KOPT-K1 (cell line): ENCODE data around the gene PLEKHN1.

Experiments
- H3K27ac ChIP-seq: fragments of 200-600 bp; sonication (generic); 2 replicates; pipeline ENCODE4 v1.5.1; 2016; ENCODE audit warnings: antibody characterized with exemption, mild to moderate bottlenecking, low read depth, low read length; ENCODE audit not compliant: poor library complexity, severe bottlenecking
- H3K36me3 ChIP-seq: fragments of 200-600 bp; sonication (generic); 2 replicates; pipeline ENCODE4 v1.5.1; 2017; ENCODE audit warnings: antibody characterized with exemption, mild to moderate bottlenecking, low read length, moderate library complexity; ENCODE audit not compliant: insufficient read depth
- H3K9me3 ChIP-seq: fragments of 200-600 bp; sonication (generic); 2 replicates; pipeline ENCODE4 v1.5.1; 2017; ENCODE audit warnings: antibody characterized with exemption, low read length, mild to moderate bottlenecking; ENCODE audit not compliant: insufficient read depth, poor library complexity, severe bottlenecking

The PLEKHN1 gene

GRCh38 chr1:938088-938683, 28.1 kb upstream of the PLEKHN1 start:
- H3K36me3 ChIP-seq: no peaks in the 10 kb centered on the region
- no peaks in the 10 kb centered on the region for H3K9me3 ChIP-seq
- H3K27ac ChIP-seq: no peak overlapping the region

- peaks cover 4% of the 10 kb centered on the region; the same call in 1 of the 2 replicates for H3K36me3 ChIP-seq
- H3K9me3 ChIP-seq: no peaks in the 10 kb centered on the region
- H3K27ac ChIP-seq: no peak overlapping the region
Measured at GRCh38 chr1:938711-939489, 27.4 kb upstream of the PLEKHN1 start.

GRCh38 chr1:939511-940106, 26.7 kb upstream of the PLEKHN1 start:
- Histone ChIP-seq H3K36me3 (peaks cover 11% of the 10 kb centered on the region; the same call in 1 of the 2 replicates), H3K27ac (no peak overlapping the region), H3K9me3 (no peaks in the 10 kb centered on the region)

GRCh38 chr1:940107-941014, 25.9 kb upstream of the PLEKHN1 start:
- Histone ChIP-seq H3K9me3 (no peaks in the 10 kb centered on the region), H3K36me3 (peaks cover 18% of the 10 kb centered on the region; the same call in 1 of the 2 replicates), H3K27ac (no peak overlapping the region)

DNA sequence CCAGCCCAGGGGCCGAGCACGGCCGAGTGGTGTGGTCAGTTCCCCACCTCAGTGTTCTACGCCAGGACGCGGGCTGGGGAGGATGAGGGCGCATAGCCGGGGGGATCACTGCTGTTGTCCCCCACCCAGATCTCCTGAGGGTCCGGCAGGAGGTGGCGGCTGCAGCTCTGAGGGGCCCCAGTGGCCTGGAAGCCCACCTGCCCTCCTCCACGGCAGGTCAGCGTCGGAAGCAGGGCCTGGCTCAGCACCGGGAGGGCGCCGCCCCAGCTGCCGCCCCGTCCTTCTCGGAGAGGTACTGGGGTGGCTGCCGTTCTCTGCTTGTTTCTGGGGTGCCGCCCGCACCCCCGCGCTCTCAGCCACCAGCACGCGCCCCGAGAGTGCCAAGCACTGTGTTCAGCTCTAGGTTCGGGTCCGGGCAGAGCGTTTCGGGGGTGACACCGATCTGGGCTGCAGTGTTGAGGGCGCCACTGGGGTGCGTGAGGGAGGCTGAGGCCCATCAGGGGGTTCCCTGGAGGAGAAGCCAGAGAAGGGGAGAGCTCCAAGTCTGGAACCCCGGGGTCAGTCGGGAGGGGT, 25.2 kb upstream of the PLEKHN1 start:
- Histone ChIP-seq H3K36me3 (peaks cover 26% of the 10 kb centered on the region; the same call in 1 of the 2 replicates), H3K9me3 (no peaks in the 10 kb centered on the region), H3K27ac (no peak overlapping the region)

DNA sequence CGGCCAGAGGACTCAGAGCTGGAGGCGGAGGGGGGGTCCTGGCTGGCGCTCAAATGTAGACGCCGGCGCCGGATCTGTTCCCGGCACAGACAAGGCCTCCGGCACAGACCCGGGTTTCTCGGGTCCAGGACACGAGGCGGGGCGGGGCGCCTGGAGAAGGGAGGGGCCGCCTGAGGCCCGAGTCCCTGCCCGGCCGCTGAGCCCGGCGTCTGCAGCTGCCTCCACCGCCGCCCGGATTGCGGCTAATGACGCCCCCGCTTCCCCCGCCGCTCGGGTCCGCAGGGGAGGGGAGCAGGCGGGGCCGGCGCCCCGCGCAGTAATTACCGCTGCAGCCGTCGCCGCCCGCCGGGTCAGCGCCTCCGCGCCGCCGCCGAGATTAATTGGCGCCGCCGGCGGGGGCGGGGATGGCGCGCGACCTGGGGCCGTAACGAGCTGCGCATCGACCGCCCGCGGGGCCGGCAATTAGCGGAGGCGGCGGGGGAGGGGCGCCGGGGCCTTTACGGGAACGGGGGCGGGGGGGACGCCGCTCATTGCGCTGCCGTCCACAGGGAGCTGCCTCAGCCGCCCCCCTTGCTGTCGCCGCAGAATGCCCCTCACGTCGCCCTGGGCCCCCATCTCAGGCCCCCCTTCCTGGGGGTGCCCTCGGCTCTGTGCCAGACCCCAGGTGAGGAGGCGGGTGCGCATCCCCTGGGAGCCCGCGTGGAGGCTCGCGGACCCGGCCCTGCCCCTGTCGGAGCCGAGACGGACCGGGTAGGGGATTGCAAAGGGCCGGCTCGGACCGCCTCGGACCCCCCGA, 24.5 kb upstream of the PLEKHN1 start:
- Histone ChIP-seq H3K27ac (no peak overlapping the region), H3K36me3 (peaks cover 32% of the 10 kb centered on the region; the same call in 1 of the 2 replicates), H3K9me3 (no peaks in the 10 kb centered on the region)

DNA sequence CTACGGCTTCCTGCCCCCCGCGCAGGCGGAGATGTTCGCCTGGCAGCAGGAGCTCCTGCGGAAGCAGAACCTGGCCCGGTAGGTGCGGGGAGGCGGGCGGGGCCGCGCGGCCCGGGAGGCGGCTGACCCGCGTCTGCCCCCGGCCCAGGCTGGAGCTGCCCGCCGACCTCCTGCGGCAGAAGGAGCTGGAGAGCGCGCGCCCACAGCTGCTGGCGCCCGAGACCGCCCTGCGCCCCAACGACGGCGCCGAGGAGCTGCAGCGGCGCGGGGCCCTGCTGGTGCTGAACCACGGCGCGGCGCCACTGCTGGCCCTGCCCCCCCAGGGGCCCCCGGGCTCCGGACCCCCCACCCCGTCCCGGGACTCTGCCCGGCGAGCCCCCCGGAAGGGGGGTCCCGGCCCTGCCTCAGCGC, 23.9 kb upstream of the PLEKHN1 start:
- no peak overlapping the region for H3K27ac ChIP-seq
- peaks cover 39% of the 10 kb centered on the region for H3K36me3 ChIP-seq
- H3K9me3 ChIP-seq: no peaks in the 10 kb centered on the region

DNA sequence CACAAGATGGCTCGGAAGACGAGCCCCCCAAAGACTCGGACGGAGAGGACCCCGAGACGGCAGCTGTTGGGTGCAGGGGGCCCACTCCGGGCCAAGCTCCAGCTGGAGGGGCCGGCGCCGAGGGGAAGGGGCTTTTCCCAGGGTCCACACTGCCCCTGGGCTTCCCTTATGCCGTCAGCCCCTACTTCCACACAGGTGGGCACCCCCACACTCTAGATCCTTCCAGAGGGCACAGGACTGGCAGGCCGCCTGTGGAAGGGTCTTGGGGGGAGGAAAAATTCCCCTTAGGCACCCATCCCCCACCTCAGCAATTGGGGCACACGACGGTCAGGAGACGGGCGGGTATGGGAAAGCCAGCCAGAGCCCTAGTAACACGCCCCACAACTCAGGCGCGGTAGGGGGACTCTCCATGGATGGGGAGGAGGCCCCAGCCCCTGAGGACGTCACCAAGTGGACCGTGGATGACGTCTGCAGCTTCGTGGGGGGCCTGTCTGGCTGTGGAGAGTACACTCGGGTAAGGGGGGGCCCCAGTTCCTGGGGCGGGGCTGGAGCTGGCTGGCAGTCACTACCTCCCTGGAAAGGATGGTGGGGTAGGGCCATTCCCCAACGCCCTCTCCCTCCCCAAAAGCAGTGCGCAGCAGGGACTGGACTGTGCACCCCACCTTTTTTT, 23.3 kb upstream of the PLEKHN1 start:
- Histone ChIP-seq H3K36me3 (peaks cover 44% of the 10 kb centered on the region), H3K27ac (no peak overlapping the region), H3K9me3 (no peaks in the 10 kb centered on the region)

DNA sequence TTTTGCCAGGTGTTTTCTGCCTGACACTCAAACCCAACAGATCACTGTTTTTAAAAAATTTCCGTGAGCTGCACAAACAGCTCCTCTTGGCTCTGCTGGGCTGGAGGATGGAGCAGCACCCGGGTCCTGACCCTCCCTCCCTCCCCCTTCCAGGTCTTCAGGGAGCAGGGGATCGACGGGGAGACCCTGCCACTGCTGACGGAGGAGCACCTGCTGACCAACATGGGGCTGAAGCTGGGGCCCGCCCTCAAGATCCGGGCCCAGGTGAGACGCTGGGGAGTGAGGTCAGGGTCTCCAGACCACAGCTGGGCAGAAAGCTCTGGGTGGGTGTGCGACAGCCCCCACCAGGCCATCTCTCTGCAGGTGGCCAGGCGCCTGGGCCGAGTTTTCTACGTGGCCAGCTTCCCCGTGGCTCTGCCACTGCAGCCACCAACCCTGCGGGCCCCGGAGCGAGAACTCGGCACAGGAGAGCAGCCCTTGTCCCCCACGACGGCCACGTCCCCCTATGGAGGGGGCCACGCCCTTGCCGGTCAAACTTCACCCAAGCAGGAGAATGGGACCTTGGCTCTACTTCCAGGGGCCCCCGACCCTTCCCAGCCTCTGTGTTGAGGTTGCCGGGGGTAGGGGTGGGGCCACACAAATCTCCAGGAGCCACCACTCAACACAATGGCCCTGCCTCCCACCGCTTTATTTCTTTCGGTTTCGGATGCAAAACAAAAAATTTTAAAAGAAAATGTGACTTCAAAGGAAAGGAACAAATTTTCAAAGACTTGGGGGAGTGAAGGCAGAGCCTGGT, 22.5 kb upstream of the PLEKHN1 start:
- no peaks in the 10 kb centered on the region for H3K9me3 ChIP-seq
- peaks cover 49% of the 10 kb centered on the region for H3K36me3 ChIP-seq
- H3K27ac ChIP-seq: no peak overlapping the region

DNA sequence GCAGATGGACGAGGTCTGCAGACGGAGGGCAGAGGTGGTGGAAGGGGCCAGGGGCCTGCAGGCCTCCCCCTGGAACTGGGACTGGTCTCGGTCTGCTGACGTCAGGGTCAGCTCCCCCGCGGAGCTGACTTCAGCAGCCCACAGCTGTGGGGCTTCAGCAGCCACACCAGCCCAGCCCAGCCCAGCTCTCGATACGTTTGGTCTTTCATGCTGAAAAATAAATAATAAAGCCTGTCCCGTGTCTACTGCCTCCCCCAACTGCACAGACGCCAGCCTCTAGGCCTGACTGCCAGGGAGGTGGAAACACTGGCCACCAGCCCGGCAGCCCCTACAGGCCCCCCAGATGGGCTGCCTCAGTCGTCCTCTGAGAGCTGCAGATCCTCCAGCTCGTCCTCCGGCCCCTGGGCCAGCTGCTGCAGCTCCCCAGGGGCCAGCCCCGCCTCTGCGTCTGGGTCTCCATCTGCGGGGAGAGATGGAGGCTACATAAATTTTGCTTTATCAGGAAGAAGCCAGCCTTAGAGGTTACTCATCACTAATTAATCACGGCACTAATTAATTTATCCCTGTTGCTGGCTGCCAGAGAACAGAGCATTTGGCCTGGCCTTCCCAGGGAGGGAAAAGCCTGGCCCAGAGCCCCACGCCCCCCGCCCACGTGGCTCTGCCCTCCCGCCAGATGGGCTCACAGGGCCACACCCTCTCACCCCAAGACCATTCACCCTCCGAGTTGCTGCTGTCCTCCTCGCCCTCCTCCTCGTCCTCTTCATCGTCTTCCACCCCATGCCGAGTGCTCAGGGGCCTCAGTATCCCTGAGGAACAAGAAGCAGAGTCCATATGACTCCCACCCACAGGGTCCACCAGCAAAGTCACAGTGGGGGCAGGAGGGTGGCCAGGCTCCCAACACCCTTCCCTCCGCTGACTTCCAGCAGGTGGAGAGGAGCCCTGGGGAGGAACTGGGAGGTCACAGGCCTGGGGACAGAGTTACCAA, 21.6 kb upstream of the PLEKHN1 start:
- no peaks in the 10 kb centered on the region for H3K9me3 ChIP-seq
- peaks cover 58% of the 10 kb centered on the region for H3K36me3 ChIP-seq
- no peak overlapping the region for H3K27ac ChIP-seq

GRCh38 chr1:945688-946556, 20.4 kb upstream of the PLEKHN1 start:
- Histone ChIP-seq H3K9me3 (no peaks in the 10 kb centered on the region), H3K36me3 (peaks cover 71% of the 10 kb centered on the region), H3K27ac (no peak overlapping the region)
